ENCODE measurements around the gene ZNF391. TPM values are rescaled to one million over a fixed set of nuclear protein-coding genes. Genes with fewer than 3 reads are reported as not detected.

The ZNF391 gene
- total RNA-seq, 4 donors from 2014 or later = 0.10 to 1.1 (median 0.26) TPM

DNA sequence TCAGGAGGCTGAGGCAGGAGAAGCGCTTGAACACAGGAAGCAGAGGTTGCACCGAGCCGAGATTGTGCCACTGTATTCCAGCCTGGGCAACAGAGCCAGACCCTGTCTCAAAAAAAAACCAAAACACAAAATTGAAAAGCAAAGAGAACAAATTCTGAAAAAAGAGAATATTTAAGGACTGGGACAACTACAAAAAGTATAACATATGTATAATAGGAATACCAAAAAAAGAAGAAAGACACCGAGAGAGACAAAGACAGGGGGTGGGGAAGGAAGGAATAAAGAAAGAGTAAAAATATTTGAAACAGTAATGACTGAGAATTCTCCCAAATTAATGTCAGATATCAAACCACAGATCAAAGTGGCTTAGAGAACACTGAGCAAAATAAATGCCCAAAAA is 5.5 kb upstream of the ZNF391 start:
- H3K4me1 ChIP-seq = peaks cover 0 to 3% of the 10 kb centered on the region in 2 donors
- in situ Hi-C loops (cut with MboI; ENCODE audit: low sequenced_read_pairs in 4 of 4) (no loop called here), intact Hi-C loops (cut with DNase I; ENCODE audit: low total_unique reads) (no loop called here)
- no peaks in the 10 kb centered on the region for H3K36me3 ChIP-seq
- H3K9me3 ChIP-seq = no peaks in the 10 kb centered on the region
- no peak overlapping the region for H3K4me3 ChIP-seq
- ATAC-seq (no peak), DNase-seq (no peak)
- H3K27me3 ChIP-seq = peaks cover 0 to 4% (median 3%) of the 10 kb centered on the region in 3 donors
- no peak overlapping the region for H3K27ac ChIP-seq
- no peak for TF ChIP-seq POLR2A (IDR thresholded peaks at IDR 0.05)
- TF ChIP-seq, protein P1, sequence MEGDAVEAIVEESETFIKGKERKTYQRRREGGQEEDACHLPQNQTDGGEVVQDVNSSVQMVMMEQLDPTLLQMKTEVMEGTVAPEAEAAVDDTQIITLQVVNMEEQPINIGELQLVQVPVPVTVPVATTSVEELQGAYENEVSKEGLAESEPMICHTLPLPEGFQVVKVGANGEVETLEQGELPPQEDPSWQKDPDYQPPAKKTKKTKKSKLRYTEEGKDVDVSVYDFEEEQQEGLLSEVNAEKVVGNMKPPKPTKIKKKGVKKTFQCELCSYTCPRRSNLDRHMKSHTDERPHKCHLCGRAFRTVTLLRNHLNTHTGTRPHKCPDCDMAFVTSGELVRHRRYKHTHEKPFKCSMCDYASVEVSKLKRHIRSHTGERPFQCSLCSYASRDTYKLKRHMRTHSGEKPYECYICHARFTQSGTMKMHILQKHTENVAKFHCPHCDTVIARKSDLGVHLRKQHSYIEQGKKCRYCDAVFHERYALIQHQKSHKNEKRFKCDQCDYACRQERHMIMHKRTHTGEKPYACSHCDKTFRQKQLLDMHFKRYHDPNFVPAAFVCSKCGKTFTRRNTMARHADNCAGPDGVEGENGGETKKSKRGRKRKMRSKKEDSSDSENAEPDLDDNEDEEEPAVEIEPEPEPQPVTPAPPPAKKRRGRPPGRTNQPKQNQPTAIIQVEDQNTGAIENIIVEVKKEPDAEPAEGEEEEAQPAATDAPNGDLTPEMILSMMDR (IDR thresholded peaks at IDR 0.05 in 4 of 5, conservative IDR thresholded peaks at IDR 0.05 in 1 of 5) = no peak

DNA sequence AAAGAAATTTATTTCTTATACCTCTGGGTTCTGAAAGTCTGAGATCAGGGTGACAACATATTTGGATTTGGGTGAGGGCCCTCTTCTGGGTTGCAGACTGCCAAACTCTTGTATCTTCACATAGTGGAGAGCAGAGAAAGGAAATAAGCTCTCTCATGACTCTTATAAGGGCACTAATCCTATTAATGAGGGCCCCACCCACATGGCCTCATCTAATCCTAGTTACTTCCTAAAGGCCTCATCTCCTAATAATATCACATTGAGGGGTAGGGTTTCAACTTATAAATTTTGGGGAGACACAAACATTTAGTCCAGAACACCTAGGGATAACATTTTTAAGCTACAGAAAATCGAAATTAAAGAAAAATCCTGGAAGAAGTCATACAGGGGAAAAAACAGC is 5.1 kb upstream of the ZNF391 start:
- H3K27me3 ChIP-seq = peaks cover 0 to 4% (median 3%) of the 10 kb centered on the region in 3 donors
- DNase-seq (no peak), ATAC-seq (no peak)
- H3K4me1 ChIP-seq = peaks cover 0 to 8% of the 10 kb centered on the region in 2 donors
- intact Hi-C loops (cut with DNase I; ENCODE audit: low total_unique reads) = no loop called here
- H3K27ac ChIP-seq = no peak overlapping the region
- no peaks in the 10 kb centered on the region for H3K36me3 ChIP-seq
- no peaks in the 10 kb centered on the region for H3K9me3 ChIP-seq
- H3K4me3 ChIP-seq = no peak overlapping the region
- no peak for TF ChIP-seq POLR2A (IDR thresholded peaks at IDR 0.05)
- TF ChIP-seq, protein P1 (IDR thresholded peaks at IDR 0.05 in 4 of 5, conservative IDR thresholded peaks at IDR 0.05 in 1 of 5) = no peak
- in situ Hi-C loops (cut with MboI; ENCODE audit: low sequenced_read_pairs in 4 of 4) = no loop called here

GRCh38 chr6:27392623-27393022 is 4.1 kb downstream of the ZNF391 start:
- Histone ChIP-seq H3K4me1 (peaks cover 0 to 8% of the 10 kb centered on the region in 2 donors), H3K9me3 (no peaks in the 10 kb centered on the region), H3K27ac (no peak overlapping the region), H3K4me3 (no peak overlapping the region), H3K36me3 (no peaks in the 10 kb centered on the region), H3K27me3 (no peaks in the 10 kb centered on the region)
- no peak for ATAC-seq
- intact Hi-C loops (cut with DNase I; ENCODE audit: low total_unique reads) = no loop called here
- no peak for TF ChIP-seq POLR2A (IDR thresholded peaks at IDR 0.05)
- TF ChIP-seq, protein P1 (IDR thresholded peaks at IDR 0.05 in 4 of 5, conservative IDR thresholded peaks at IDR 0.05 in 1 of 5) = no peak
- no peak for DNase-seq
- in situ Hi-C loops (cut with MboI; ENCODE audit: low sequenced_read_pairs in 4 of 4) = no loop called here

DNA sequence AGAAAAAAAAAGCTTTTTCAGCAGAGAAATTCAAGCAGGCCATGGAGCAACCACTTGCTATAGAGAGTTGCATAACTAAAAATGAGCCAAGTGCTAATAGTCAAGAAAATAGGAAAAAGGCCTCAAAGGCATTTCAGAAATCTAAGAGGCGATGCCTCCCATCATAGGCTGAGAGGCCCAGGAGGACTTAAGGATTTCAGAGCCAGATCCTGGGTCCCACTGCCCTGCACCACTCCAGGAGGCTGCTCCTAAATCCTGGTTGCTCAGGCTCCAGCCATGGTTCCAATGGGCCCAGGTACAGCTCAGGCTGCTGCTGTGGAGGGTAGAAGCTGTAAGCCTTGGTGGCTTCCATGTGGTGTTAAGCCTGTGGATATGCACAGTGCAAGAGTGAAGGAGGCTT is 5.5 kb downstream of the ZNF391 start:
- in situ Hi-C loops (cut with MboI; ENCODE audit: low sequenced_read_pairs in 4 of 4) = no loop called here
- H3K9me3 ChIP-seq = peaks cover 0 to 3% (median 0%) of the 10 kb centered on the region in 3 donors

More for the DNA sequence above, 5.5 kb downstream of the ZNF391 start:
- no peak for ATAC-seq
- Histone ChIP-seq H3K4me3 (no peak overlapping the region), H3K27me3 (no peaks in the 10 kb centered on the region), H3K4me1 (no peaks in the 10 kb centered on the region), H3K27ac (no peak overlapping the region), H3K36me3 (no peaks in the 10 kb centered on the region)
- intact Hi-C loops (cut with DNase I; ENCODE audit: low total_unique reads) = no loop called here
- no peak for TF ChIP-seq POLR2A (IDR thresholded peaks at IDR 0.05)
- TF ChIP-seq, protein P1 (IDR thresholded peaks at IDR 0.05 in 4 of 5, conservative IDR thresholded peaks at IDR 0.05 in 1 of 5) = no peak
- DNase-seq = no peak

All from gastrocnemius medialis (tissue), 4 donors.